GM10248 (cell line): Measurements from ENCODE around the gene DES.

ENCODE experiments used
- CTCF ChIA-PET: fragments of 300-600 bp; sonication (Branson Sonifier 250); formaldehyde crosslinking; extraction: SDS; loops from one replicate; lab custom pipeline; 2021; ENCODE audit warnings: antibody characterized with exemption; lab: Yijun Ruan, JAX
- POLR2A ChIA-PET: fragments of 350-650 bp; sonication (Branson Sonifier 250); formaldehyde crosslinking; extraction: SDS; loops from one replicate; lab custom pipeline; 2020; ENCODE audit warnings: antibody characterized with exemption; lab: Yijun Ruan, JAX
- DNase-seq: peaks from one replicate; pipeline ENCODE4 v3.0.0; 2012; ENCODE audit errors: extremely low spot score
- TF ChIP-seq, protein P1 (sequence below): IDR thresholded peaks from 2 replicates; pipeline ENCODE4 v1.5.1; 2012; ENCODE audit warnings: mild to moderate bottlenecking, low read depth; ENCODE audit errors: extremely low read depth, missing control alignments, control extremely low read depth

The DES gene

DNA sequence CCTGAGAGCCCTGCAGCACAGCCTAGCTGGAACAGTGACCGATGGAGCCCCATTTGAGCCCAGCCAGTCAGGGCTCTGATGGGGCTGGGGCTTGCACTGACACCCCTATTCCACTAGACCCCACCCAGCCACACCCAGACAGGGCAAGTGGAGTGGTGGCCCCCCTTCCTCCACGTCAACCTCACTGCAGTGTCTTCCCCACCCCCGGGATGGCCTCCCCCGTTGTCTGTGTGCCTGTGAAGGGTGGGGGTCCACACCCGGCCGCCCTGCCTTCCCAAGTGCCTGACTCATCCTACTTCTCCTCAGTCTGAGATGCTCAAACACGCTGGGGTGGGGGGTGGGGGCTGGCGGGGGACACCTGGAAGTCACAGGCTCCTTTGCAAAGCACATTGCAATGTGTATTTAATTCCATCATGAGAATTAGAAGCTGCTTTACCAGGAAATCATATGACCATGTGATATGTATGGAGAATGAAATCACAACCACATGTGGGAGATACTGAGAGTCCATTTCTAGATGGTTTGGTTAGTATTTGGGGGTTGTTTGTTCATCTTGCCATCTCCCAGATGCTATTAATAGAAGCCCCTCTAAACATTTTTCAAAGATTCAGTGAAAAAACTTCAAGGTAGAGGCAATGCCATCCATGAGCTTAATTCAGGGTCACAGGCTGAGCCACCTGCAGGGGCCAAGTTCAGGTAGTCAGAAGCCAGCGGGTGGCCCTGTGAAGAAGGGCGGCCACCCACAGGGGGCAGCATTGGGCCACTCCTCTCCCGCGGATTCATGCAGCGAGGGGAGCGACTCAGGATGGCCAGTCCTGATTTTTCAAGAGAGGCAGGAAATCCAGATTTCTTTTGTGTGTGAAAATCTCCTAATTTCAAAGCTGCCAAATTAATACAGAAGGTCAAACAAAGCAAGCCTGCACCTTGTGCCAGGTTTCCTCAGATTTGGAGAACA lies 57.8 kb downstream of the DES start:
- ChIA-PET CTCF (interaction anchor here (0.6 to 10.1 kb wide), 20 partner anchors 8 to 213 kb away, joined by 3 to 77 read pairs (median 4); partner anchors contain the start of gene GMPPA), POLR2A (no interaction called here)
- TF ChIP-seq, protein P1, sequence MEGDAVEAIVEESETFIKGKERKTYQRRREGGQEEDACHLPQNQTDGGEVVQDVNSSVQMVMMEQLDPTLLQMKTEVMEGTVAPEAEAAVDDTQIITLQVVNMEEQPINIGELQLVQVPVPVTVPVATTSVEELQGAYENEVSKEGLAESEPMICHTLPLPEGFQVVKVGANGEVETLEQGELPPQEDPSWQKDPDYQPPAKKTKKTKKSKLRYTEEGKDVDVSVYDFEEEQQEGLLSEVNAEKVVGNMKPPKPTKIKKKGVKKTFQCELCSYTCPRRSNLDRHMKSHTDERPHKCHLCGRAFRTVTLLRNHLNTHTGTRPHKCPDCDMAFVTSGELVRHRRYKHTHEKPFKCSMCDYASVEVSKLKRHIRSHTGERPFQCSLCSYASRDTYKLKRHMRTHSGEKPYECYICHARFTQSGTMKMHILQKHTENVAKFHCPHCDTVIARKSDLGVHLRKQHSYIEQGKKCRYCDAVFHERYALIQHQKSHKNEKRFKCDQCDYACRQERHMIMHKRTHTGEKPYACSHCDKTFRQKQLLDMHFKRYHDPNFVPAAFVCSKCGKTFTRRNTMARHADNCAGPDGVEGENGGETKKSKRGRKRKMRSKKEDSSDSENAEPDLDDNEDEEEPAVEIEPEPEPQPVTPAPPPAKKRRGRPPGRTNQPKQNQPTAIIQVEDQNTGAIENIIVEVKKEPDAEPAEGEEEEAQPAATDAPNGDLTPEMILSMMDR = peak; percentile 84
- DNase-seq = peak; percentile 79
